ENCODE results near the gene CD247. TPM values are rescaled to one million over a fixed set of nuclear protein-coding genes. Genes with fewer than 3 reads are reported as not detected.

Gene CD247
- total and polyA plus RNA-seq, 9 of the 15 experiments (the other 6 are each of a cell fraction or from before 2014, with no cell fraction given) = 0.08 to 0.42 (median 0.28) TPM; not detected in 5

- peaks cover 29 to 35% of the 10 kb centered on the region in 2 experiments for H3K27me3 ChIP-seq (ENCODE audit: control insufficient read depth in 2 of 2, insufficient read depth in 2 of 2, low read length in 2 of 2)
- no TSS peak for BruUV-seq (replicated peaks)
- no peak for FAIRE-seq
- no peaks in the 10 kb centered on the region for H3K9me3 ChIP-seq (replicated peaks; ENCODE audit: control insufficient read depth, insufficient read depth, low read depth, low read length)
- H3K9me1 ChIP-seq (ENCODE audit: control insufficient read depth, insufficient read depth, low read length) = no peaks in the 10 kb centered on the region
- 10% methylated on average over 3 of the region's 3 CpGs for whole genome bisulfite sequencing (ENCODE audit: insufficient coverage, low coverage, missing lambda C conversion rate)
- H4K20me1 ChIP-seq (replicated peaks; ENCODE audit: control insufficient read depth, insufficient read depth, low read length) = no peaks in the 10 kb centered on the region
- no peak overlapping the region for H3K4me2 ChIP-seq (ENCODE audit: insufficient read depth, low read length)
- H3K27ac ChIP-seq (ENCODE audit: extremely low read depth, low read depth, low read length) = no peak overlapping the region
- H3K9ac ChIP-seq (ENCODE audit: insufficient read depth in 1 of 2, low read depth in 2 of 2, low read length in 2 of 2) = no peak overlapping the region
- peak in 1 of 4 experiments; percentile 5 for DNase-seq (ENCODE audit: extremely low read depth in 1 of 4, low spot score in 3 of 4)
- H3K4me1 ChIP-seq (replicated peaks in 1 of 2; ENCODE audit: control insufficient read depth in 2 of 2, insufficient read depth in 2 of 2, low read length in 2 of 2) = no peaks in the 10 kb centered on the region
- no peak for TF ChIP-seq ZNF174 (CRISPR knock-in tag; IDR thresholded peaks at IDR 0.05)
- peak; percentile 24; the same call in 1 of the 2 replicates for TF ChIP-seq PKNOX1 (IDR thresholded peaks at IDR 0.05)
- in situ Hi-C loops (cut with MboI) = no loop called here
- H3K79me2 ChIP-seq (ENCODE audit: control insufficient read depth, insufficient read depth, low read length) = no peaks in the 10 kb centered on the region
- ChIA-PET POLR2A (interaction anchor here (0.6 to 1.2 kb wide), 3 partner anchors 12 to 348 kb away, joined by 3 read pairs; no protein-coding TSS in a partner anchor), CTCF (ENCODE audit: low intra/inter-chr PET ratio) (no interaction called here)
- ATAC-seq = no peak; the same call in 2 of the 3 replicates
- no peak overlapping the region for H3K4me3 ChIP-seq
- no peaks in the 10 kb centered on the region for H3K36me3 ChIP-seq (ENCODE audit: control insufficient read depth, insufficient read depth, low read length)
- intact Hi-C loops (cut with micrococcal nuclease) = no loop called here
- no peak overlapping the region for H2AFZ ChIP-seq (ENCODE audit: low read depth, low read length)
These were observed 8.1 kb downstream of the CD247 start for GRCh38 chr1:167510244-167510643.

- FAIRE-seq = no peak
- Histone ChIP-seq H3K36me3 (ENCODE audit: control insufficient read depth, insufficient read depth, low read length) (no peaks in the 10 kb centered on the region), H4K20me1 (replicated peaks; ENCODE audit: control insufficient read depth, insufficient read depth, low read length) (no peaks in the 10 kb centered on the region), H3K9me1 (ENCODE audit: control insufficient read depth, insufficient read depth, low read length) (peaks cover under 1% of the 10 kb centered on the region), H3K9me3 (replicated peaks; ENCODE audit: control insufficient read depth, insufficient read depth, low read depth, low read length) (no peaks in the 10 kb centered on the region), H3K4me2 (ENCODE audit: insufficient read depth, low read length) (no peak overlapping the region), H3K4me3 (no peak overlapping the region), H3K4me1 (replicated peaks in 1 of 2; ENCODE audit: control insufficient read depth in 2 of 2, insufficient read depth in 2 of 2, low read length in 2 of 2) (no peaks in the 10 kb centered on the region), H3K9ac (ENCODE audit: insufficient read depth in 1 of 2, low read depth in 2 of 2, low read length in 2 of 2) (no peak overlapping the region), H3K79me2 (ENCODE audit: control insufficient read depth, insufficient read depth, low read length) (no peaks in the 10 kb centered on the region), H3K27ac (ENCODE audit: extremely low read depth, low read depth, low read length) (no peak overlapping the region), H2AFZ (ENCODE audit: low read depth, low read length) (no peak overlapping the region), H3K27me3 (ENCODE audit: control insufficient read depth in 2 of 2, insufficient read depth in 2 of 2, low read length in 2 of 2) (peaks cover 31 to 36% of the 10 kb centered on the region in 2 experiments)
- WGBS (ENCODE audit: insufficient coverage, low coverage, missing lambda C conversion rate) = 8% methylated on average over 8 of the region's 8 CpGs
- ChIA-PET POLR2A (interaction anchor here (1.0 to 2.0 kb wide), 3 partner anchors 8 to 32 kb away, joined by 3 to 5 read pairs (median 3); partner anchors contain the start of gene CD247), CTCF (ENCODE audit: low intra/inter-chr PET ratio) (no interaction called here)
- no TSS peak for BruUV-seq (replicated peaks)
- peak in 1 of 4 experiments; percentile 4 for DNase-seq (ENCODE audit: extremely low read depth in 1 of 4, low spot score in 3 of 4)
- no peak for TF ChIP-seq NCOR1 (IDR thresholded peaks at IDR 0.05)
- no peak for TF ChIP-seq ZNF583 (CRISPR knock-in tag; IDR thresholded peaks at IDR 0.05)
- TF ChIP-seq POLR2G (IDR thresholded peaks at IDR 0.05; ENCODE audit: low read depth, low read length) = no peak
- TF ChIP-seq BMI1 (IDR thresholded peaks at IDR 0.05; ENCODE audit: low read length) = 0 out of 2 replicates have a peak, but pooled peaks have one; percentile 33
- TF ChIP-seq ZNF175 (CRISPR knock-in tag; IDR thresholded peaks at IDR 0.05; ENCODE audit: low read depth) = no peak
- in situ Hi-C loops (cut with MboI) (no loop called here), intact Hi-C loops (cut with micrococcal nuclease) (no loop called here)
- ATAC-seq = no peak
These were observed 8.7 kb downstream of the CD247 start for GRCh38 chr1:167509587-167509986.
